IPS-NIHi11 (cell line): Measurements from ENCODE around the gene MSGN1.

ENCODE experiments used
- DNase-seq: peaks from one replicate; pipeline ENCODE4 v3.0.0; 2012; ENCODE audit warnings: mixed read lengths, low spot score

MSGN1 gene

DNA sequence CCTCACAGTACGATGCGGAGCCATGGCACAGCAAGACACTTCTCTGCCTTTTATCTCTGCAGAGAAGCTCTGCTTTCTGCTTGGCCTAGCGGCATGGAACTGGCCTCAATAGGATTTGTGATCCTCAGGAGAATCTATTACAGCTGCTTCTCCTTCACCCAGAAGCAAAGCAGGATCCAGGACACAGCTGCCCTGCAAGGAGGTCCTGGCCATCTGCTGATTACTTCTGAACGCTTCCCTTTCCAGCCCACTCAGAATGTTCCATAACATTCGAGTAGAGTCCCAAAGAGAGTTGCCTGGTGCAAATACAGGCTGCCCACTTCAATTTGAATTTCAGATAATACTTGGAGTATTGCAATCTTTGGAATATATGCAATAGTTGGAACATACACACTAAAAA, 33.0 kb downstream of the MSGN1 start:
- no peak for DNase-seq

DNA sequence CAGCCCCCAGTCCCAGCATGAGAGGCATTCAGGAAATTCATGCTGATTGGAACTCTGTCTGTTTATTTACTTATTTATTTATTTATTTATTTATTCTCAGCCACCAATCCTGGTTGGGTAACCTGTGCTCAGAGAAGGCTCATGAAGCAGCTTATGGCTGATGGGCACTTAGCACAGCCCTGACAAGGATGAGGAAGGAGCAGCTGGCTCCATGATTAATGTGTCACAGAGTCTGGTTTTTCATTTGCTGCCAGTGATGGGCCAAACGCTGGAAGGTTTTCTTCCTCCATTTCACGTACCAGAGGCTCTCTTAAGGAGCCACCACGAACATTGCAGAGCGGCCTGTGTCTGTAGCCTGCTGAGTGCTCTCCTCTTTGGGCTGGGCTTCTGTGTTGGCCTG, 33.9 kb downstream of the MSGN1 start:
- no peak for DNase-seq

DNA sequence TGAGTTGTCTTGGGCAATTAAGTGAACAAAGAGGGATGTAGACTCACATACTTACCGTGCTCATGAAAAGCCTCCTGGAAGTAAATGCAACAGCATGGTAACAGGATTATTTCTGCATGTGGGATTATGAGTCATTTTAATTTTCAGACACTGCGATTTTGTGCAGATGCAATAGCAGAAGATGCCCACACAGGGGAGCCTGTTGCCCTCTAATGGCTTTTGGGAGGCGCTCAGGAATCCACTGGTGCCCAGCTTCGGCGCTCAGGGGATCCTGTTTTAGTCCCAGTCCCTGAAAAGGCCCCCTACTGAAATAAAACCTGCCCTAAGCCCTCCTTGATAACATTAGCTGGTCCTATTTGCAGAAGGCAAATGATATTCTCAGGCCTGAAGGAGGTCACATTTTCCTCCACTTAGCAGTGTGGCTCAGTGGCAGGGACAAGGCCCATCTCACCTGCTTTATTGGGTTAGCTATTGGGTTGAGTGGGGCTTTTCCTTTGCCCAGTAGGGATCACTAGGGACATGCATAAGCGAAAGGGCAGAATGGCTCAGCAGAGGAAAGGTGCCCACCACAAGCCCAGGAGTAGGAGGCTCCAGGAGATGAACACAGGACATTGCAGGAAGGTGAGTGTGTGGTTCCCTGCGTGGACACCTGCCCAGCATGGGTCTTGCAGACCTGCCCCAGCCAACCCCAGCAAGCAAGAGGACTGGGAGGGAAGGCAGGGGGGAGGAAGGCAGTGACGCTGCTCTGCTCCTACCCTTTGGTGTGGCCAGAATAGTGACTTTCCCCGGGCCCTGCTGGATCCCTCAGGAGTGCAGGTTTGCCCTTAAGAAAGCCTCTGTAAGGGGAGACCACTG, 35.7 kb downstream of the MSGN1 start:
- peak; percentile 77 for DNase-seq

GRCh38 chr2:17853799-17854198, 37.5 kb downstream of the MSGN1 start:
- no peak for DNase-seq

DNA sequence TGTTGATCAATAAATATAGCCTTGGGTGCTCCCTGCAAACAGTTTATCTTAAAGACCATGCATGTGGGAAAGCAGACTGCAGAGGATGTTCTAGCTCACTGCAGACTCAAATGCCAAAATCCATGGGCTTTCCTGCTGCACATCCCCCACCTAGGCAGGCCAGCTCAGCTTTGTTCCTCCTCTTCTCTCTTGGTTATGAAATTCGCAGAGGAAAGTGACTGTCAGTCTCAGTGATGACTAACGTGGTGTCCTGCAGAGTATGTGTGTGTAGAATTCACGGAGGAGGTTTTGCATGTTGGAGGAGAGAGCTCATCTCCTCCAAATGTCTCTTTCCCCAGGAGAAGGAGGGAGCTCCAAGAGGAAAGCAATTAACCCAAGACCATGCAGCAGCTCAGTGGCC, 40.8 kb downstream of the MSGN1 start:
- DNase-seq = no peak

DNA sequence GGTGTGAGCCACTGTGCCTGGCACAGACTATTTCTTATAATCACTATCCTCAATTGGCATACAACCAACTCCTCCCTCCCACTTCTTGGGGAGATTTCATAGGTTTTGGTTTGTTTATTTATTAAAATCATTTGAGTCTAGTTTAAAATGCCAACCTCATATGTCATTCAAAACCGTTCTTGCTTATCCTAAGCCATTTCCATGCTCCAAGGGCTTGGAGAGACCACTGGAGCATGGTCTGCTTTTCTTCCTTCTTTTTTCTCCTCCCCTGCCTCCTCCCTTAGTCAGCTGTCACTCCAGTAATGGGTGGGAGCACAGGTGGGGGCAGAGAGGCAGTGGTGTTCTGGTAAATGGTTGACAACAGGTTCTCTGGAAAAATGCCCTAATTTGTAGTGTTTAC, 41.8 kb downstream of the MSGN1 start:
- DNase-seq = no peak

DNA sequence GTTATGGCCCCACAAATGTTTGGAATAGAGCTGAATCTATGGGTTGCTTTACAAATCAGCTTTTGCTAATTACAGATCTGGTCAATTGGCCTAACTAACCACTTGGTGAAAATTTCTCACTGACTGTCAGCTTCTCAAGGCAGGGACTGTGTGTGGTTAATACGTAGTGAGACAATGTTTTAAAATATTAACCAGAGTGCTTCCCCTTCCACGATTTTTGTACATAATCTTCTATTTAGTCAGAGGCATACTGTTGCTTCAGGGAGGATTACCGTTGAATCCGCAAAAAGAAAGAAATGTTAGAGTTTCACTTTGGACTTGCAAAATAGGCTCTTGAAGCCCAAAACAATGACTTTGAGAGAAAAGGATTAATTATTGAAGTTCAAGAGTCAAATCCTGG, 47.3 kb downstream of the MSGN1 start:
- DNase-seq = no peak

GRCh38 chr2:17864676-17865075, 48.4 kb downstream of the MSGN1 start:
- no peak for DNase-seq

GRCh38 chr2:17867133-17867532, 50.9 kb downstream of the MSGN1 start:
- no peak for DNase-seq
